ENCODE results near the gene PSENEN. TPM values are rescaled to one million over a fixed set of nuclear protein-coding genes. Genes with fewer than 3 reads are reported as not detected.
"Not testable (repeated sequence)": the region's sequence is repeated elsewhere in the genome, so short reads cannot be mapped to it uniquely, and the experiment has no call there.

PSENEN gene
- total RNA-seq, 1 donor from 2014 or later = 44.7 TPM

DNA sequence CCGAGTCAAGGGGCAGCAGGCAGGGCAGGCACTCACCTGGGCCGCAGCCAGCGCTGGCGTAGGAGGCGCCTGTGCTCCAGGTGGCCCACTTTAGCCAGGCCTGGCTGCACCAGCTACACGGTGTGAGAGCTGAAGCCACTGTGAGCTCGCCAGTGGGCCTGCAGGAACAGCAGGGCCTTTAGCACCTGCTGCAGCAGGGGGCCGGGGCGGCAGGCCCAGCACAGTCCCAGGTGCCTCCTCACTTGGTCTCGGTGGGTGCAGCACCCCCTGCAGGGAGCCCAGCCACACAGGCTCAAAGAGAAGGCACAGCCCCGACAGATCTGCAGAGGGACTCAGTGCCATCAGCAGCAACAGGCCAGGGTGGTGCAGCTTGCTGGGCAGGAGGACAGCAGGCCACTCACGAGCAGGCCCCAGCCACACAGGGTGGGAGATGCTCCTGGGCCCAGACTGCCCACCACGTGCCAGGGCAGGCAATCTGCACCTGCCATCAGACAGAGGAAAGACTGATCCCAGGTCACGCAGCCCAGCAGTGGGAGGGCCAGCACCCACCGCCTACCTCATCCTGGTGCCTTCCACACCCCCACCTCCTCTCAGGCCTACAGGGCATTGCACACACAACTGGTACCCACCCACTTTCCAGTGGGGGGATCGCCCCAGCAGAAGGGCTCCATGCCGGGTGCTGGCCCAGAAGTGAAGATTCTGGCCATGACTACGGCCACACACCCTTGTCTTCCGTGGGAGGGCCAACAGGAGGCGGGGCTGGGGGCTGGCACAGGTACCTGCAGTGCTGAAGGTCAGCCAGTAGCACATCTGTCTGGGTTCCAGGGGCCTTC, 45.7 kb downstream of the PSENEN start:
- DNase-seq (ENCODE audit: missing footprints) (no peak), ATAC-seq (no peak)
- intact Hi-C loops (cut with DNase I) = no loop called here

DNA sequence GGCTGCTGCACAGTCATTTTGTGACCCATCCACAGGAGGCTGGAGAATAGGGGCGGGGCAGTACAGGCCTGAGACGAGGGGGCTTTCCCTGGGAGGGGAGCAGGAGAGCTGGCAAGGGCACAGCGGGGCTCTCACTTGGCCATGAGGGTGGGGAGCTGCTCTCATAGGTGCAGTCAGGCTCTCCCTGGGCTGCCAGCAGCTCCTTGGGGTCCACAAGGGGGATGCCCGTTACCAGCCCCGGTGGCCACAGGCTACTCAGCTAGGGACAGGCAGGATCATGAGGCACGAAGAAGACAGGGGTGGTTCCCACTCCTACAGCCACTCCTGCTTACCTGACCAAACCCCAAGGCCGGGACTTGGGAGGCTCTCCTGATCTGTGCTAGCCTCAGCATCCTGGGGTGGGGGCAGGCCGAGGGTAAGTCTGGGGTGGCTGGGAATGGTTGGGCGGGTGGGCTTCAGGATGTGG, 46.4 kb downstream of the PSENEN start:
- intact Hi-C loops (cut with DNase I) = no loop called here
- ATAC-seq (no peak), DNase-seq (ENCODE audit: missing footprints) (no peak)

DNA sequence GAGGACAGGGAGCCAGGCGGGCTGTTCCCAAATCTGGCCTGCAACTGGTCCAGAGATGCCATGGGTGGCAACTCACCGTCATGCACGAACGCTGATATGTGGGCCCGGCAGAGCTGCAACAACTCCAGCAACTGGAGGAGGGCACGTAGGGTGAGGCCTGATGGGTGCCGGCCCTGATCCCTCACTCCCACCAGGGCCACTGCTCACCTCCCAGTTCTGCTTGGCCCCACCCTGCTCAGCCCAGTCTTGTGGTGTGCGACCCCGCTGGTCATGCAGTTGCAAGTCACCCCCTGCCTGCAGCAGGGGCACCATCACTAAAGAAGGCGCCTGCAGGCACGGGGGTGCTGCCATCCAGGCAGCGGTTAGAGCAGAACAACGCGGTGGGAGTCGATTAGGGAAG, 46.9 kb downstream of the PSENEN start:
- intact Hi-C loops (cut with DNase I) = no loop called here
- no peak for ATAC-seq
- no peak for DNase-seq (ENCODE audit: missing footprints)

DNA sequence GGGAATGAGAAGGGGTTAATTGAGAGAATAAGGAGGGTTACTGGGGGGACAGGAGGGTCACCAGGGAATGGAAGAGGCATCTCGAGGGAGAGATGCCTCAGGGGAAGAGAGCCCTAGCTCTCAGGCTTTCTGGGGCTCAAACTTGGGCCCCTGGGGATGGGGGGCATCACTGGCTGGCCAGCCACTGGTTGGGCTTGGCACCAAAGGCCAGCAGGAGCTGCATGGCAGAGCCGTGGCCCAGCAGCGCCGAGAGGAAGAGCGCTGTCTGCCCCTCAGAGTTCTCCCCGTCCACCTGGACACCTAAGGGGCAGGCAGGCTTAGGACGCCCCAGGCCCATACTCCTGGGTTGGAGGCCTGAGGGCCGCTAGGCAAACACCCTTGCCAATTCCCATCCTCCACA, 47.4 kb downstream of the PSENEN start:
- DNase-seq (ENCODE audit: missing footprints) (no peak), ATAC-seq (no peak)
- intact Hi-C loops (cut with DNase I) = no loop called here

DNA sequence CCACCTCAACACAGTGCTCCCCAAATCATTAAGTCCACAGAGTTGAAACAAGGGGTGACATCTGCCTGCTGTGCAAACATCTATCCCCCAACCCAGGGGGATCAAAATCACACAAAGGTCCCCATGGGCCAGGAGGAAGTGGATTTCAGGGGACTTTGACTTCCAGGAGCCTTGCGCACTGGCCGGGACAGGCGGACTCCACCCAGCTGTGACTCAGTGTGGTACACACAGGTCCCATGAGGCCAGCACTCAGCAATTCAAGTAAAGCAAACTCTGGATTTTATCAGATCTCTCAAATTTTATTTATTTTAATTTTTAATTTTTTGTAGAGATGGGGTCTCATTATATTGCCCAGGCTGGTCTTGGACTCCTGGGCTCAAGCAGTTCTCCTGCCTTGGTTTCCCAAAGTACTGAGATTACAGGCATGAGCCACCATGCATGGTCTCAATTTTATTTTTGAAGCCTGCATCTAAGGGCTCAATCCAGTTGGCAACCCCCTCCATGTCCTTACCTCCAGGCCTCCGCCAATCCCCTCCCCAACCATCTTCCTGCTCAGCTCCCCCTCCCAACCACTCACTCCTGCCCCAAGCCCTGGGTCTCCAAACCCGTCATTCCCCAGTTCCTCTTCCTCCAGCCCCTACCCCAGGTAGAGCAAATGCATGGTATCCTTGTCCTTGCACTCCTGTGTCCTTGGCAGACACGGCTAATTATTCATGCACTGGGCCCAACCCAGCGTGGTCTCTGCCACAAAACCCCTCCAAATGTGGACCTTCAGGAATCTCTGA, 48.1 kb downstream of the PSENEN start:
- ATAC-seq = no peak
- DNase-seq (ENCODE audit: missing footprints) = no peak
- intact Hi-C loops (cut with DNase I) = no loop called here

DNA sequence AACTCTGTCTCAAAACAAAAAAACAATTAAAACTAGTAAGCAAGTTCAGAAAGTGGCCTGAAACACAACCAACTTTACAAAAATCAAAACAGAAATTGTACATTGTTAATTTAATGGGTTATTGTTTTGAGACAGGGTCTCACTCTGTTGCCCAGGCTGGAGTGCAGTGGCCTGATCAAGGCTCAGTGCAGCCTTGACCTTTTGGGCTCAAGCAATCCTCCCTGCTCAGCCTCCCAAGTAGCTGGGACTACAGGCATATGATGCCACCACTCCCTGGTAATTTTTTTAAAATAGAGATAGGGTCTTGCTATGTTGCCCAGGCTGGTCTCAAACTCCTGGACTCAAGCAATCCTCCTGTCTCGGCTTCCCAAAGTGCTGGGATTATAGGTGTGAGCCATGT, 50.1 kb downstream of the PSENEN start:
- intact Hi-C loops (cut with DNase I); DNase-seq (ENCODE audit: missing footprints); ATAC-seq: not testable (repeated sequence)

Other genes with a start within 250 kb of the PSENEN start
- 3.4 TPM for gene DMKN, start 232.0 kb upstream of the PSENEN start, total RNA-seq
- not detected for gene SBSN, start 217.3 kb upstream of the PSENEN start, total RNA-seq
- not detected for gene GAPDHS, start 212.2 kb upstream of the PSENEN start, total RNA-seq
- gene TMEM147, start 200.0 kb upstream of the PSENEN start, total RNA-seq = 84.6 TPM
- not detected for gene ATP4A, start 182.0 kb upstream of the PSENEN start, total RNA-seq
- not detected for gene PMIS2, start 159.5 kb upstream of the PSENEN start, total RNA-seq
- 5.2 TPM for gene HAUS5, start 132.9 kb upstream of the PSENEN start, total RNA-seq
- gene RBM42, start 116.6 kb upstream of the PSENEN start, total RNA-seq = 51.5 TPM
- 0.68 TPM for gene ETV2, start 103.9 kb upstream of the PSENEN start, total RNA-seq
- gene COX6B1, start 97.3 kb upstream of the PSENEN start, total RNA-seq = 1,537 TPM
- not detected for gene UPK1A, start 79.1 kb upstream of the PSENEN start, total RNA-seq
- gene ZBTB32, start 41.1 kb upstream of the PSENEN start, total RNA-seq = not detected
- gene KMT2B, start 27.6 kb upstream of the PSENEN start, total RNA-seq = 12.7 TPM
- 5.1 TPM for gene IGFLR1, start 3.2 kb upstream of the PSENEN start, total RNA-seq
- gene U2AF1L4, start 233 bp upstream of the PSENEN start, total RNA-seq = 19.5 TPM
- gene LIN37, start 2.9 kb downstream of the PSENEN start, total RNA-seq = 8.2 TPM
- 662 TPM for gene HSPB6, start 11.4 kb downstream of the PSENEN start, total RNA-seq
- 5.1 TPM for gene PROSER3, start 12.5 kb downstream of the PSENEN start, total RNA-seq
- 4.2 TPM for gene ARHGAP33, start 29.9 kb downstream of the PSENEN start, total RNA-seq
- gene PRODH2, start 67.2 kb downstream of the PSENEN start, total RNA-seq = not detected
- not detected for gene NPHS1, start 106.9 kb downstream of the PSENEN start, total RNA-seq
- gene KIRREL2, start 111.3 kb downstream of the PSENEN start, total RNA-seq = not detected
- gene APLP1, start 122.9 kb downstream of the PSENEN start, total RNA-seq = 20.5 TPM
- gene NFKBID, start 154.9 kb downstream of the PSENEN start, total RNA-seq = 2.1 TPM
- gene HCST, start 156.9 kb downstream of the PSENEN start, total RNA-seq = 6.3 TPM
- gene TYROBP, start 162.6 kb downstream of the PSENEN start, total RNA-seq = 34.5 TPM
- 8.4 TPM for gene LRFN3, start 190.7 kb downstream of the PSENEN start, total RNA-seq
- gene SDHAF1, start 249.5 kb downstream of the PSENEN start, total RNA-seq = 9.7 TPM